ENCODE measurements around the gene SLC30A1. TPM values are rescaled to one million over a fixed set of nuclear protein-coding genes. Genes with fewer than 3 reads are reported as not detected.

The SLC30A1 gene
- total and polyA plus RNA-seq, 11 donors = 2.8 to 29.2 (median 14.0) TPM

DNA sequence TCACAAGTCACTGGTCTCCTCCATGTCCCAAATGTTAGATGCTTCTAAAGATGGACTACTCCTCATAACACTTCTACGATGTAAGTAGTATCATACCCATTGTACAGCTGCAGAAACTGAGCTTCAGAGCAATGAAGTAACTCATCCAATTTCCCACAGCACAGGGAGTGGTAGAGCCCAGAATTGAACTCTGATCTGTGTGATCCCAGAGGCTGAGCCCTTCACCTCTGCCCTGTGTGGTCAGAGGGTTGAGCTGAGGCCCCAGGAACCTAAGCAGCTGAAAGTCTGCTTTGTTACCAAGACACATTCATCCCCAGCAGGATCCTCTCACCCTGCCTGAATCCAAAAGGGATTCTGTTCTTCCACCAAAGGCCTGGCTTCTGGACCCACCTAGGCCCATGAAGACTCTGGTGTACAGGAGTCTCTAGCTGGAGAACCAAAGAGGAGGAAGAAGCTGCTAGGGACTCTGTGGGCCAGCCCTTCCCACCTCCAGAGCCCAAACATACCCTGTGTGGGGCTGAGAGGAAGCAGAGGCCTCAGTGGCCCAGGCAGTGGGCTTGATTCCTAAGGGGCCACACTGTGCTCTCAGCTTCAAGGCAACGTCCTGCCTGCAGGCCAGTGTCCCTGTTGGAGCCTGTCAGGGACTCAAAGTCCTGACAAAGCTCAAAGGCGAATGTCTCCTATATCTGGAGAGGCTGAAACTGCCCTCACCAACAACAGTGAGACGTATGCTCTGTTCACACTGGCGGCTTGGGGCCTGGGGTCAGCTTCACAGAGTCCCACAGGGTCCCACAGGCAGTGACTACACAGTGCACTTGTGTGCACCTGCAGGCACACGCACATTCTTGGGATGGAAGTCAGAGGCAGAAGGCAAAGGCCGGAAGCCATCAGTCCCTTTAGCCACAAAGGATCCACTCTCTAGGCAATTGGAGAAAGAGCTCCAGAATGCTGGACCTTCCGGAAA, 40.4 kb upstream of the SLC30A1 start:
- no peak overlapping the region for H3K4me3 ChIP-seq
- H3K27me3 ChIP-seq = no peaks in the 10 kb centered on the region
- no peaks in the 10 kb centered on the region for H3K9me3 ChIP-seq
- DNase-seq (no peak), ATAC-seq (no peak)
- peaks cover 0 to 25% (median 14%) of the 10 kb centered on the region in 12 donors for H3K4me1 ChIP-seq
- H3K27ac ChIP-seq = no peak overlapping the region
- WGBS, 4 donors = 81 to 94% (median 82%) methylated on average over 7 to 8 of the region's 8 CpGs
- TF ChIP-seq, protein P1, sequence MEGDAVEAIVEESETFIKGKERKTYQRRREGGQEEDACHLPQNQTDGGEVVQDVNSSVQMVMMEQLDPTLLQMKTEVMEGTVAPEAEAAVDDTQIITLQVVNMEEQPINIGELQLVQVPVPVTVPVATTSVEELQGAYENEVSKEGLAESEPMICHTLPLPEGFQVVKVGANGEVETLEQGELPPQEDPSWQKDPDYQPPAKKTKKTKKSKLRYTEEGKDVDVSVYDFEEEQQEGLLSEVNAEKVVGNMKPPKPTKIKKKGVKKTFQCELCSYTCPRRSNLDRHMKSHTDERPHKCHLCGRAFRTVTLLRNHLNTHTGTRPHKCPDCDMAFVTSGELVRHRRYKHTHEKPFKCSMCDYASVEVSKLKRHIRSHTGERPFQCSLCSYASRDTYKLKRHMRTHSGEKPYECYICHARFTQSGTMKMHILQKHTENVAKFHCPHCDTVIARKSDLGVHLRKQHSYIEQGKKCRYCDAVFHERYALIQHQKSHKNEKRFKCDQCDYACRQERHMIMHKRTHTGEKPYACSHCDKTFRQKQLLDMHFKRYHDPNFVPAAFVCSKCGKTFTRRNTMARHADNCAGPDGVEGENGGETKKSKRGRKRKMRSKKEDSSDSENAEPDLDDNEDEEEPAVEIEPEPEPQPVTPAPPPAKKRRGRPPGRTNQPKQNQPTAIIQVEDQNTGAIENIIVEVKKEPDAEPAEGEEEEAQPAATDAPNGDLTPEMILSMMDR (IDR thresholded peaks at IDR 0.05) = no peak
- TF ChIP-seq POLR2A (IDR thresholded peaks at IDR 0.05) = no peak
- H3K36me3 ChIP-seq = no peaks in the 10 kb centered on the region
- intact Hi-C loops (cut with DNase I) = no loop called here

GRCh38 chr1:211616965-211617297, 38.0 kb upstream of the SLC30A1 start:
- TF ChIP-seq POLR2A (IDR thresholded peaks at IDR 0.05) = no peak
- TF ChIP-seq, protein P1 (IDR thresholded peaks at IDR 0.05) = no peak
- intact Hi-C loops (cut with DNase I) = no loop called here
- peak in 1 of 4 donors; percentile 3 for ATAC-seq
- no peak for DNase-seq
- H3K9me3 ChIP-seq = no peaks in the 10 kb centered on the region
- H3K27ac ChIP-seq = peak overlapping the region in 10 of 12 donors; percentile 39 to 82 (median 64)
- peaks cover 0 to 43% (median 24%) of the 10 kb centered on the region in 12 donors for H3K4me1 ChIP-seq
- no peaks in the 10 kb centered on the region for H3K27me3 ChIP-seq
- H3K4me3 ChIP-seq = no peak overlapping the region
- H3K36me3 ChIP-seq = no peaks in the 10 kb centered on the region
- 93 to 95% (median 94%) methylated on average over 5 of the region's 5 CpGs for WGBS, 4 donors

DNA sequence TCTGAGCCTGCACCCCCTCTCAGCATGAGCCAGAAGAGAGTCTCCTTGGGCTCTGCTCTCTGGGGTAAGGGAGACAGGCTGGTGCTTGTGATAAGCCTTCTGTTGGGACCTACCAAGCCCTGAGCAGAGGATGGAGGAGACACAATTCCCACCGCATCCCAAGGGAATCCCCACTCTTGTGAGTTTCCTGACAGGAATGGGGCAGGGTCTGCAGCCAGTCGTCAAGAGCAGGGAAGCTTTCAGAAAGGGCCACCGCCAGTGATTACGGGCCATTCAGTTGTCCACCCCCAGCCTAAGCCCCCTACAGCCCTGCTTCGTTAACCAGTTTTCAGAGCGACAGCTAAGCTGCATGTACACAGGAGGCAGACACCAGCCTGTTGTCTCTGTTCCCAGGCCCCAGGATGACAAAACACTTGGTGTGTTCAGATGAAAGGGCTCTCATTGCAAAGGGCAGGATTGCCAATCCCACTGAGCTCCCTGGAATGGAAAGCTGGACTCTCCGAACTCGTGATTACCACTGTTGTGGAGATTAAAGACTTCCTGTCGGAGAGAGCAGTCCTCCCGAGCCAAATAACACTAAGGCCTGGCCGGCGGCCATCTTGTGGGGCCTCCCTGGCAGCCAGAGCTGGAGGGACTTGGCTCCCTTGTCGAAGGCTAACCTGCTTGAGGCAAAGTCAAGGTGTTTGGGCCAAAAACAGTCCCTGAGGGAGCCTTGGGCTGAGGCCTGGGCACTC, 37.4 kb upstream of the SLC30A1 start:
- ATAC-seq (peak; percentile 32 to 72 (median 46)), DNase-seq (peak; percentile 59 to 83 (median 67))
- peak overlapping the region in 10 of 12 donors; percentile 39 to 82 (median 64) for H3K27ac ChIP-seq
- TF ChIP-seq, protein P1 (IDR thresholded peaks at IDR 0.05) = no peak
- no peak for TF ChIP-seq POLR2A (IDR thresholded peaks at IDR 0.05)
- intact Hi-C loops (cut with DNase I) = no loop called here
- no peaks in the 10 kb centered on the region for H3K36me3 ChIP-seq
- H3K4me3 ChIP-seq = no peak overlapping the region
- peaks cover 0 to 43% (median 23%) of the 10 kb centered on the region in 12 donors for H3K4me1 ChIP-seq
- H3K9me3 ChIP-seq = no peaks in the 10 kb centered on the region
- 47 to 61% (median 53%) methylated on average over 10 to 13 of the region's 13 CpGs for WGBS, 4 donors
- no peaks in the 10 kb centered on the region for H3K27me3 ChIP-seq

DNA sequence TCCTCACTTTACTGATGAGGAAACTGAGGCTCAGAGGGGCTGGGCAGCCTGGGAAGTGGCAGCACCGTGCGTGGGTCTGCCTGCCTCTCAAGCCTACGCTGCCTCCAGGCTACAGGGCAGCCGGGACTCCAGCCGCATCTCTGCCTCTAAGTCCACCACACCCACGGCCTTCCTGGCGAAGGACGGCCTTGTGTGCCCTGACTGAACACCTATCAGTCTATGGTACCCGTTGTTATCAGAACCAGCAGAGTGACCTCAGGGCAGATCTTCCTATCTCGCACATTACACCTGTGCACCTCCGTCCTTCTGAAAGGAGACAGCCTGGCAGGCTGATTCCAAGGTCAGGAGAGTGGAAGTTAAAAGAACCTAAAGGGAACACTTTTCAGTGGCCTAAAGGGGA, 35.7 kb upstream of the SLC30A1 start:
- intact Hi-C loops (cut with DNase I) = loop anchor here in 3 of 10 donors (2.0 to 5.0 kb wide), 2 partner anchors 36 to 37 kb away; partner anchors contain the start of gene SLC30A1 (in 3 of the 3)
- peaks cover 0 to 50% (median 24%) of the 10 kb centered on the region in 12 donors for H3K4me1 ChIP-seq
- no peak for TF ChIP-seq POLR2A (IDR thresholded peaks at IDR 0.05)
- TF ChIP-seq, protein P1 (IDR thresholded peaks at IDR 0.05) = no peak

More for the DNA sequence above, 35.7 kb upstream of the SLC30A1 start:
- no peak overlapping the region for H3K4me3 ChIP-seq
- no peak for DNase-seq
- 84 to 86% (median 85%) methylated on average over 11 of the region's 11 CpGs for WGBS, 4 donors
- no peaks in the 10 kb centered on the region for H3K36me3 ChIP-seq
- no peak overlapping the region for H3K27ac ChIP-seq
- no peaks in the 10 kb centered on the region for H3K9me3 ChIP-seq
- H3K27me3 ChIP-seq = no peaks in the 10 kb centered on the region
- ATAC-seq = no peak
